ENCODE measurements around the gene GPATCH1. TPM values are rescaled to one million over a fixed set of nuclear protein-coding genes. Genes with fewer than 3 reads are reported as not detected.
A peak's percentile ranks its signal among the peaks of the same experiment; 100 is the strongest.

GPATCH1 gene
- polyA plus RNA-seq, 1 donor from 2014 or later = 7.0 TPM

GRCh38 chr19:33086955-33087354 lies 6.0 kb downstream of the GPATCH1 start:
- Mint-ChIP-seq H3K27me3 (no peaks in the 10 kb centered on the region), H3K4me3 (no peak overlapping the region), H3K36me3 (peaks cover 4% of the 10 kb centered on the region), H3K4me1 (peaks cover 6% of the 10 kb centered on the region in 3 donors), H3K9me3 (no peaks in the 10 kb centered on the region), H3K27ac (no peak overlapping the region)

GRCh38 chr19:33089010-33089409 lies 8.0 kb downstream of the GPATCH1 start:
- no peaks in the 10 kb centered on the region for H3K27me3 Mint-ChIP-seq
- no peaks in the 10 kb centered on the region for H3K9me3 Mint-ChIP-seq
- H3K4me3 Mint-ChIP-seq = no peak overlapping the region
- peaks cover 2 to 5% (median 3%) of the 10 kb centered on the region in 3 donors for H3K4me1 Mint-ChIP-seq
- H3K27ac Mint-ChIP-seq = no peak overlapping the region
- H3K36me3 Mint-ChIP-seq = peaks cover 4% of the 10 kb centered on the region

- H3K36me3 Mint-ChIP-seq = peaks cover 4% of the 10 kb centered on the region
- no peak overlapping the region for H3K27ac Mint-ChIP-seq
- H3K4me1 Mint-ChIP-seq = peaks cover 0 to 3% (median 0%) of the 10 kb centered on the region in 3 donors
- no peaks in the 10 kb centered on the region for H3K9me3 Mint-ChIP-seq
- no peaks in the 10 kb centered on the region for H3K27me3 Mint-ChIP-seq
- peak overlapping the region in 1 of 4 donors; percentile 35 for H3K4me3 Mint-ChIP-seq
Observed at GRCh38 chr19:33090179-33090578, 9.2 kb downstream of the GPATCH1 start.

- peaks cover 8% of the 10 kb centered on the region for H3K36me3 Mint-ChIP-seq
- no peak overlapping the region for H3K4me3 Mint-ChIP-seq
- H3K9me3 Mint-ChIP-seq = no peaks in the 10 kb centered on the region
- peaks cover 0 to 4% (median 0%) of the 10 kb centered on the region in 3 donors for H3K4me1 Mint-ChIP-seq
- H3K27ac Mint-ChIP-seq = no peak overlapping the region
- H3K27me3 Mint-ChIP-seq = no peaks in the 10 kb centered on the region
Observed at GRCh38 chr19:33093420-33094210, 12.6 kb downstream of the GPATCH1 start.

- Mint-ChIP-seq H3K27me3 (no peaks in the 10 kb centered on the region), H3K9me3 (no peaks in the 10 kb centered on the region), H3K4me3 (no peak overlapping the region), H3K27ac (no peak overlapping the region), H3K36me3 (peaks cover 7% of the 10 kb centered on the region), H3K4me1 (peaks cover 0 to 4% (median 0%) of the 10 kb centered on the region in 3 donors)
Observed at GRCh38 chr19:33094436-33095067, 13.6 kb downstream of the GPATCH1 start.

GRCh38 chr19:33096005-33096404 lies 15.0 kb downstream of the GPATCH1 start:
- H3K4me3 Mint-ChIP-seq = no peak overlapping the region
- no peak overlapping the region for H3K27ac Mint-ChIP-seq
- H3K9me3 Mint-ChIP-seq = no peaks in the 10 kb centered on the region
- peaks cover 7% of the 10 kb centered on the region for H3K36me3 Mint-ChIP-seq
- peaks cover 0 to 2% (median 0%) of the 10 kb centered on the region in 3 donors for H3K4me1 Mint-ChIP-seq
- no peaks in the 10 kb centered on the region for H3K27me3 Mint-ChIP-seq

GRCh38 chr19:33098055-33098534 lies 17.1 kb downstream of the GPATCH1 start:
- H3K27ac Mint-ChIP-seq = peak overlapping the region in 1 of 3 donors; percentile 35
- no peaks in the 10 kb centered on the region for H3K27me3 Mint-ChIP-seq
- H3K9me3 Mint-ChIP-seq = no peaks in the 10 kb centered on the region
- peaks cover 0 to 2% (median 0%) of the 10 kb centered on the region in 3 donors for H3K4me1 Mint-ChIP-seq
- H3K36me3 Mint-ChIP-seq = peaks cover 10% of the 10 kb centered on the region
- no peak overlapping the region for H3K4me3 Mint-ChIP-seq

- Mint-ChIP-seq H3K36me3 (peaks cover 15% of the 10 kb centered on the region), H3K4me3 (no peak overlapping the region), H3K27me3 (no peaks in the 10 kb centered on the region), H3K4me1 (no peaks in the 10 kb centered on the region), H3K9me3 (no peaks in the 10 kb centered on the region), H3K27ac (no peak overlapping the region)
Observed at GRCh38 chr19:33100894-33101644, 20.1 kb downstream of the GPATCH1 start.

- Mint-ChIP-seq H3K27ac (no peak overlapping the region), H3K27me3 (no peaks in the 10 kb centered on the region), H3K9me3 (no peaks in the 10 kb centered on the region), H3K4me3 (no peak overlapping the region), H3K36me3 (peaks cover 13% of the 10 kb centered on the region), H3K4me1 (peaks cover 0 to 1% (median 0%) of the 10 kb centered on the region in 3 donors)
Observed at GRCh38 chr19:33102893-33103292, 21.9 kb downstream of the GPATCH1 start.

GRCh38 chr19:33108161-33108560 lies 27.2 kb downstream of the GPATCH1 start:
- peaks cover 4% of the 10 kb centered on the region for H3K36me3 Mint-ChIP-seq
- H3K4me3 Mint-ChIP-seq = no peak overlapping the region
- H3K9me3 Mint-ChIP-seq = no peaks in the 10 kb centered on the region
- no peak overlapping the region for H3K27ac Mint-ChIP-seq
- H3K4me1 Mint-ChIP-seq = peaks cover 0 to 1% (median 0%) of the 10 kb centered on the region in 3 donors
- H3K27me3 Mint-ChIP-seq = no peaks in the 10 kb centered on the region

- H3K9me3 Mint-ChIP-seq = no peaks in the 10 kb centered on the region
- peaks cover 0 to 1% (median 0%) of the 10 kb centered on the region in 3 donors for H3K4me1 Mint-ChIP-seq
- H3K27ac Mint-ChIP-seq = no peak overlapping the region
- H3K27me3 Mint-ChIP-seq = no peaks in the 10 kb centered on the region
- H3K36me3 Mint-ChIP-seq = peaks cover 1% of the 10 kb centered on the region
- no peak overlapping the region for H3K4me3 Mint-ChIP-seq
Observed at GRCh38 chr19:33110137-33110910, 29.3 kb downstream of the GPATCH1 start.

- H3K27ac Mint-ChIP-seq = no peak overlapping the region
- H3K36me3 Mint-ChIP-seq = peaks cover 7% of the 10 kb centered on the region
- no peak overlapping the region for H3K4me3 Mint-ChIP-seq
- H3K27me3 Mint-ChIP-seq = no peaks in the 10 kb centered on the region
- H3K9me3 Mint-ChIP-seq = no peaks in the 10 kb centered on the region
- H3K4me1 Mint-ChIP-seq = peaks cover 0 to 1% (median 0%) of the 10 kb centered on the region in 3 donors
Observed at GRCh38 chr19:33111587-33111986, 30.6 kb downstream of the GPATCH1 start.

- Mint-ChIP-seq H3K4me1 (no peaks in the 10 kb centered on the region), H3K4me3 (no peak overlapping the region), H3K9me3 (no peaks in the 10 kb centered on the region), H3K36me3 (peaks cover 7% of the 10 kb centered on the region), H3K27ac (no peak overlapping the region), H3K27me3 (no peaks in the 10 kb centered on the region)
Observed at GRCh38 chr19:33114312-33114711, 33.3 kb downstream of the GPATCH1 start.

GRCh38 chr19:33117501-33117900 lies 36.5 kb downstream of the GPATCH1 start:
- H3K27me3 Mint-ChIP-seq = no peaks in the 10 kb centered on the region
- H3K4me3 Mint-ChIP-seq = peak overlapping the region in 1 of 4 donors; percentile 28
- no peaks in the 10 kb centered on the region for H3K9me3 Mint-ChIP-seq
- H3K27ac Mint-ChIP-seq = no peak overlapping the region
- peaks cover 7% of the 10 kb centered on the region for H3K36me3 Mint-ChIP-seq
- H3K4me1 Mint-ChIP-seq = peaks cover 0 to 1% (median 0%) of the 10 kb centered on the region in 3 donors

All from IgD-negative memory B cell (primary cell).